ENCODE results near the gene SRCIN1. TPM values are rescaled to one million over a fixed set of nuclear protein-coding genes. Genes with fewer than 3 reads are reported as not detected.

SRCIN1 gene
- total RNA-seq, 4 donors from 2014 or later = 0.24 TPM; not detected in 3

GRCh38 chr17:38512473-38513058 lies 93.2 kb downstream of the SRCIN1 start:
- in situ Hi-C loops (cut with MboI; ENCODE audit: low sequenced_read_pairs in 4 of 4) = no loop called here
- DNase-seq = no peak
- Histone ChIP-seq H3K27ac (no peak overlapping the region), H3K4me1 (no peaks in the 10 kb centered on the region), H3K9me3 (no peaks in the 10 kb centered on the region), H3K4me3 (no peak overlapping the region), H3K36me3 (peaks cover 0 to 6% of the 10 kb centered on the region in 2 donors), H3K27me3 (peaks cover 0 to 11% (median 0%) of the 10 kb centered on the region in 3 donors)
- no peak for ATAC-seq
- intact Hi-C loops (cut with DNase I; ENCODE audit: low total_unique reads) = no loop called here
- TF ChIP-seq CTCF (IDR thresholded peaks at IDR 0.05 in 4 of 5, conservative IDR thresholded peaks at IDR 0.05 in 1 of 5) = no peak
- TF ChIP-seq POLR2A (IDR thresholded peaks at IDR 0.05) = no peak

GRCh38 chr17:38511150-38512108 lies 94.3 kb downstream of the SRCIN1 start:
- H3K9me3 ChIP-seq = no peaks in the 10 kb centered on the region
- peaks cover 0 to 15% of the 10 kb centered on the region in 2 donors for H3K36me3 ChIP-seq
- DNase-seq (no peak), ATAC-seq (no peak)
- TF ChIP-seq CTCF (IDR thresholded peaks at IDR 0.05 in 4 of 5, conservative IDR thresholded peaks at IDR 0.05 in 1 of 5) (no peak), POLR2A (IDR thresholded peaks at IDR 0.05) (no peak)
- in situ Hi-C loops (cut with MboI; ENCODE audit: low sequenced_read_pairs in 4 of 4) = no loop called here
- intact Hi-C loops (cut with DNase I; ENCODE audit: low total_unique reads) = no loop called here
- H3K4me1 ChIP-seq = no peaks in the 10 kb centered on the region
- H3K4me3 ChIP-seq = no peak overlapping the region
- peaks cover 0 to 11% (median 0%) of the 10 kb centered on the region in 3 donors for H3K27me3 ChIP-seq
- no peak overlapping the region for H3K27ac ChIP-seq

- H3K27me3 ChIP-seq = peaks cover 0 to 11% (median 0%) of the 10 kb centered on the region in 3 donors
- intact Hi-C loops (cut with DNase I; ENCODE audit: low total_unique reads) (no loop called here), in situ Hi-C loops (cut with MboI; ENCODE audit: low sequenced_read_pairs in 4 of 4) (no loop called here)
- TF ChIP-seq POLR2A (IDR thresholded peaks at IDR 0.05) (no peak), CTCF (IDR thresholded peaks at IDR 0.05 in 4 of 5, conservative IDR thresholded peaks at IDR 0.05 in 1 of 5) (no peak)
- H3K4me1 ChIP-seq = no peaks in the 10 kb centered on the region
- H3K9me3 ChIP-seq = no peaks in the 10 kb centered on the region
- no peak overlapping the region for H3K27ac ChIP-seq
- ATAC-seq (peak in 1 of 2 donors; percentile 18), DNase-seq (no peak)
- H3K36me3 ChIP-seq = peaks cover 0 to 20% of the 10 kb centered on the region in 2 donors
- H3K4me3 ChIP-seq = no peak overlapping the region
Observed at GRCh38 chr17:38510421-38511149, 95.2 kb downstream of the SRCIN1 start.

GRCh38 chr17:38509772-38510420 lies 95.9 kb downstream of the SRCIN1 start:
- Histone ChIP-seq H3K9me3 (no peaks in the 10 kb centered on the region), H3K4me3 (peak overlapping the region in 1 of 4 donors; percentile 4), H3K4me1 (no peaks in the 10 kb centered on the region), H3K27ac (no peak overlapping the region), H3K27me3 (peaks cover 0 to 11% (median 0%) of the 10 kb centered on the region in 3 donors), H3K36me3 (peaks cover 0 to 20% of the 10 kb centered on the region in 2 donors)
- TF ChIP-seq POLR2A (IDR thresholded peaks at IDR 0.05) (no peak), CTCF (IDR thresholded peaks at IDR 0.05 in 4 of 5, conservative IDR thresholded peaks at IDR 0.05 in 1 of 5) (no peak)
- ATAC-seq = peak in 1 of 2 donors; percentile 23
- in situ Hi-C loops (cut with MboI; ENCODE audit: low sequenced_read_pairs in 4 of 4) (no loop called here), intact Hi-C loops (cut with DNase I; ENCODE audit: low total_unique reads) (no loop called here)
- no peak for DNase-seq

Data from gastrocnemius medialis (tissue), 4 donors.